Thymus (tissue), 11 donors: Measurements from ENCODE around the gene HMGN1. TPM values are rescaled to one million over a fixed set of nuclear protein-coding genes. Genes with fewer than 3 reads are reported as not detected.
A peak's percentile ranks its signal among the peaks of the same experiment; 100 is the strongest.
"Not testable (repeated sequence)": the region's sequence is repeated elsewhere in the genome, so short reads cannot be mapped to it uniquely, and the experiment has no call there.

Source experiments
- DNase-seq, 9 donors: peaks; one replicate each; pipeline ENCODE4 v3.0.0-alpha.2; 2013; ENCODE audit warnings: low spot score in 9 of 9, low read depth in 6 of 9, missing footprints in 1 of 9
- H3K27ac ChIP-seq, 2 donors: one replicate each; pipeline ENCODE4 v1.5.1; 2013; ENCODE audit warnings: control low read depth in 1 of 2, low read depth in 1 of 2, low read length in 1 of 2, mild to moderate bottlenecking in 1 of 2, moderate library complexity in 1 of 2
- H3K27me3 ChIP-seq, 2 donors: one replicate each; pipeline ENCODE4 v1.5.1; 2013; ENCODE audit warnings: low read length in 1 of 2; ENCODE audit not compliant: control insufficient read depth in 2 of 2, insufficient read depth in 1 of 2
- H3K36me3 ChIP-seq, 2 donors: one replicate each; pipeline ENCODE4 v1.5.1; 2013; ENCODE audit warnings: low read length in 1 of 2, mild to moderate bottlenecking in 1 of 2, moderate library complexity in 1 of 2; ENCODE audit not compliant: control insufficient read depth in 2 of 2, insufficient read depth in 2 of 2
- H3K4me1 ChIP-seq, 2 donors: one replicate each; pipeline ENCODE4 v1.5.1; 2013; ENCODE audit warnings: low read length in 2 of 2; ENCODE audit not compliant: control insufficient read depth in 2 of 2, insufficient read depth in 2 of 2
- H3K4me3 ChIP-seq, 2 donors: one replicate each; pipeline ENCODE4 v1.5.1; 2013; ENCODE audit warnings: low read length in 2 of 2, control low read depth in 1 of 2, mild to moderate bottlenecking in 1 of 2
- H3K9me3 ChIP-seq, 2 donors: one replicate each; pipeline ENCODE4 v1.5.1; 2013; ENCODE audit warnings: low read length in 1 of 2, mild to moderate bottlenecking in 1 of 2; ENCODE audit not compliant: control insufficient read depth in 2 of 2, insufficient read depth in 1 of 2
- WGBS: extraction: QIAGEN DNeasy Blood & Tissue Kit; methylation state at CpG from one replicate; pipeline ENCODE4 v1.1.7; 2013; 5-methylcytosine and 5-hydroxymethylcytosine counted together
- polyA plus RNA-seq: library from polyadenylated mRNA; stranded (reverse); fragments of 200-250 nt; gene quantifications from one replicate; pipeline ENCODE4 v1.2.3, GENCODE V29; 2013
- total RNA-seq: library from RNA; stranded (reverse); fragments of 120-200 nt; gene quantifications from one replicate; pipeline ENCODE4 v1.2.4, GENCODE V29; 2013
- donor health status: healthy.

Gene HMGN1
- total and polyA plus RNA-seq, 2 donors, result 382 to 457 TPM

DNA sequence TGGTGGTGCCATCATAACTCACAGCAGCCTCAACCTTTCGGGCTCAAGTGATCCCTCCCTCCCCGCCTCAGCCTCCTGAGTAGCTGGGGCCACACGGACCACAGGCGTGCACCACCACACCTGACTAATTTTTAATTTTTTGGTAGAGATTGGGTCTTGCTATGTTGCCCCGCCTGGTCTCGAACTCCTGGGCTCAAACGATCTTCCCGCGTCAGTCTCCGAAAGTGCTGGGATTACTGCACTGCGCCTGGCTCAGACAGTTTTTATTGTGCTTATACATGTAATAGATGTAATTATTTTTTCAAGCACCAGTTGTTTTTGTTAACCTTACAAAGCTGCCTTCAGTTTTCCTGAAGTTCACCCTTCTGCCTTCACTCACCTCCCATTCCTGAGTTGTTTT, 38.0 kb upstream of the HMGN1 start:
- Histone ChIP-seq H3K36me3 (peaks cover 4 to 15% of the 10 kb centered on the region in 2 donors), H3K4me1 (peaks cover 7 to 22% of the 10 kb centered on the region in 2 donors), H3K4me3 (no peak overlapping the region), H3K27me3 (no peaks in the 10 kb centered on the region), H3K27ac (no peak overlapping the region), H3K9me3 (no peaks in the 10 kb centered on the region)
- no peak for DNase-seq
- 99% methylated on average over 11 of the region's 11 CpGs for WGBS

DNA sequence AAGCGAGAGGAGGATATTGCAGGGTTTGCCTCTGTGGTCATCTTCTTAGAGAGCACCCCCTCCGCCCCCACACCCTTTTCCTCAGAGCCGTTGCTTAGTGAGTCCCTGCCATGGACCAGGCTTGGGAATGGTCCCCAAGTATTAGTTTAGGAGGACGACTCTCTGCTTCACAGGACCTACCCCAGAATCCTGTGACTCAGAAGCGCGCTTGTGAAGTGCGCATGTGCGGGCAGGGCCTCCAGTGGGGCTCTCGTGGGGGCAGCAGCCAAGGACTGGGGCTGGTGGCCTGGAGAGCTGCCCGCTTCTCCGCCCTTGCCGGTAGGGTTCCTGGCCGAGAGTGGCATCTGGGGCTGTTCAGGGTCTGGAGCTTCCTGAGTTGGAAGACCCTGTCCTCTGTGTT, 37.3 kb upstream of the HMGN1 start:
- Histone ChIP-seq H3K4me3 (peak overlapping the region in 1 of 2 donors; percentile 30), H3K36me3 (peaks cover 0 to 9% of the 10 kb centered on the region in 2 donors), H3K9me3 (no peaks in the 10 kb centered on the region), H3K4me1 (peaks cover 7 to 24% of the 10 kb centered on the region in 2 donors), H3K27ac (peak overlapping the region in 1 of 2 donors; percentile 62), H3K27me3 (no peaks in the 10 kb centered on the region)
- DNase-seq, result no peak
- 81% methylated on average over 13 of the region's 13 CpGs for WGBS

DNA sequence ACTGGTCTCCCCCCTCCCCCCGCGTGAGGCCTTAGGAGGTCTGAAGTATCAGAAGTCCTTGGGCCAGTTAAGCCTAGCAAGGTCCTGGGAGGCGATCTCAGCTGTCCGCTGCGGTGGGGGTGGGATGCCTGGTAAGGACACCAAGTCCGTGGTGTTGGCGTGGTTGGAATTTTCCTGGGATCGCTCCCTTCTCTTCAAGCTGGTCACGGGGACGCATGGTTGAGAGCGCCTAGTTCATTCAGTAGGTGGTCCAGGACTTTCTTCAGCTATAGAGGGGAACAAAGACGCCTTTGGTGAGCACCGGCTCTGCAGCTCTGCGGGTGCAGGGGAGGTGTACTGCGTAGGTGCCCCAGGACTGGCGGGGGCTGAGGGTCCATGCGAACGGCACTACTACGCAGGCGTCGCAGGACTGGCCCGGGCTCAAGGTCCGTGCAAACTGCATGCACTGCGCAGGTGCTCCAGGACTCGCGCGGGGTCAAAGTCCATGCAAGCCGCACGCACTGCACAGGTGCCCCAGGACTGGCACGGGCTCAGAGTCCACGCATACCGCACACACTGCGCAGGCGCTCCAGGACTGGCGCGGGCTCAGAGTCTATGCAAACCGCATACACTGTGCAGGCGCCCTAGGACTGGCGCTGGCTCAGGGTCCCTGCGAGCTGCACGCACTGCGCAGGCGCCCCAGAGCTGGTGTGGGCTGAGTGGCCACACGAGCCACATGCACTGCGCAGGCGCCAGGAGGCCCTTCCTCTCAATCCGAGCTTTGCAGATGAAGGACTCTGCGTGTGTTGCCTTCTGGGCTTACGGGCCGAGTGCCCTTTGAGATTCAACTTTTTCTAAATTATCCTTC, 36.6 kb upstream of the HMGN1 start:
- Histone ChIP-seq H3K4me3 (peak overlapping the region; percentile 7 to 30), H3K36me3 (peaks cover 0 to 5% of the 10 kb centered on the region in 2 donors), H3K4me1 (peaks cover 11 to 28% of the 10 kb centered on the region in 2 donors), H3K27me3 (no peaks in the 10 kb centered on the region), H3K9me3 (no peaks in the 10 kb centered on the region), H3K27ac (peak overlapping the region in 1 of 2 donors; percentile 62)
- 76% methylated on average over 50 of the region's 50 CpGs for WGBS
- peak in 6 of 9 donors; percentile 24 to 80 (median 56) for DNase-seq

DNA sequence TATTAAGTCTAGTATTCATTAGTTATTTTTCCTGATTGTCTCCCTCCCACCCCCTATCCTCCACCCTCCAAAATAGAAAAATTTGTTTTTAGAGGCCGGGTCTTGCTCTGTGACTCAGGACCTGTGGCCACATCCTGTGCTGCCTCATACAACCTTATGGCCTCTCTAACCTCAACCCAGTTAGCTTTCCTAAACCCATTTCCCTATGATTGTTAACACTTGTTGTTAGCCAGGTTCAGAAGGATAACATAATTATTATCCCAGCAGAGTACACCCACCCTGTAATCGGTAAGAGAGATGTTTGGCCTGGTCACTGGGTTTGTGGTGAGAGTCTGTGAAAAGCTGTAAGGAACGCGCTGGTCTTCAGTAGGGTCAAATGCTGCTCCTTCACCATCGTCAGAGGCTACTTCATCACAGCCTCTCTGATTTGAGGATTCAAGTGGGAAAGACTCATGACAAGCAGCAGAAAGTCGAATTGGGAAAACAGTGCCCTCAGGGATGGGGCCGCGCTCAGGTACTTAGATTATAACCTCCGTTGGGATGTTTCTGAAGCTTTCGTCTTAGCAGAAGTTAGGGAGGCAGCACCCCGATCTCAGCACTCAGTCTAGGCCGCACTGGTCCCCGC, 35.9 kb upstream of the HMGN1 start:
- no peak overlapping the region for H3K27ac ChIP-seq
- WGBS, result 94% methylated on average over 13 of the region's 13 CpGs
- H3K4me1 ChIP-seq, result peaks cover 11 to 28% of the 10 kb centered on the region in 2 donors

DNA sequence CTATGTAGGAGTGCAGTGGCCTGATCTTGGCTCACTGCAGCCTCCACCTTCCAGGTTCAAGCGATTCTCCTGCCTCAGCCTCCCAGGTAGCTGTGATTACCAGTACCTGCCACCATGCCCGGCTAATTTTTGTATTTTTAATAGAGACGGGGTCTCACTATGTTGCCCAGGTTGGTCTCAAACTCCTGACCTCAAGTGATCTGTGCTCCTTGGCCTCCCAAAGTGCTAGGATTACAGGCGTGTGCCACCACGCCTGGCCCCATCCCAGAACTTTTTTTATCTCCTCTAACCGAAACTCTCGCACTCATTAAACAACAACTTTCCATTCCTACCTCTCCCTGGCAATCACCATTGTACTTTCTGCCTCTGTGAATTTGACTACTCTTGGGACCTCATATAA, 33.2 kb upstream of the HMGN1 start:
- peaks cover 4 to 17% of the 10 kb centered on the region in 2 donors for H3K4me1 ChIP-seq
- WGBS, result 98% methylated on average over 7 of the region's 7 CpGs
- DNase-seq, H3K27me3 ChIP-seq, H3K9me3 ChIP-seq, H3K4me3 ChIP-seq, H3K27ac ChIP-seq, H3K36me3 ChIP-seq: not testable (repeated sequence)

More for the DNA sequence above, 35.9 kb upstream of the HMGN1 start:
- Histone ChIP-seq H3K27me3 (no peaks in the 10 kb centered on the region), H3K9me3 (no peaks in the 10 kb centered on the region), H3K4me3 (no peak overlapping the region), H3K36me3 (peaks cover 0 to 3% of the 10 kb centered on the region in 2 donors)
- DNase-seq, result no peak

DNA sequence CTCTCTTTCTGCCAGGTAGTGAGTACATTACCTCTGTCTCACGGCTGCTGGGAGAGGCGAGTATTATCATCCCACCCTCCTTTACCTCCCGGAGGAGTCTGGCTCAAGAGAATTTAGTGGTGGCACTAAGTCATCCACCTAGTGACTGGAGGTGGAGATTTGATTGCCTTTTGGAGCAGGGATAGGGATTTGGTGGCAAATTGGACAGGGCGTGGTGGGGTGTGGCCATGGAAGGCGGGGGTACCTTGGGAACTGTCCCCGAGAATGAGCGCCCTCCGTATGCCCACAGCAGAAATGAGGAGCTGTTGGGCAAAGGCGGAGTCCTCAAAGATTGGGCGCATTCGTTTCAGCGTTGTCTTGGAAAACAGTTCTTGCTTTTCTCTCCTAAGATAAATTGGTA, 32.1 kb upstream of the HMGN1 start:
- Histone ChIP-seq H3K27ac (peak overlapping the region in 1 of 2 donors; percentile 40), H3K4me1 (peaks cover 4 to 7% of the 10 kb centered on the region in 2 donors), H3K36me3 (peaks cover 0 to 3% of the 10 kb centered on the region in 2 donors), H3K4me3 (peak overlapping the region; percentile 80 to 91), H3K27me3 (no peaks in the 10 kb centered on the region), H3K9me3 (no peaks in the 10 kb centered on the region)
- no peak for DNase-seq
- WGBS, result 44% methylated on average over 12 of the region's 12 CpGs

DNA sequence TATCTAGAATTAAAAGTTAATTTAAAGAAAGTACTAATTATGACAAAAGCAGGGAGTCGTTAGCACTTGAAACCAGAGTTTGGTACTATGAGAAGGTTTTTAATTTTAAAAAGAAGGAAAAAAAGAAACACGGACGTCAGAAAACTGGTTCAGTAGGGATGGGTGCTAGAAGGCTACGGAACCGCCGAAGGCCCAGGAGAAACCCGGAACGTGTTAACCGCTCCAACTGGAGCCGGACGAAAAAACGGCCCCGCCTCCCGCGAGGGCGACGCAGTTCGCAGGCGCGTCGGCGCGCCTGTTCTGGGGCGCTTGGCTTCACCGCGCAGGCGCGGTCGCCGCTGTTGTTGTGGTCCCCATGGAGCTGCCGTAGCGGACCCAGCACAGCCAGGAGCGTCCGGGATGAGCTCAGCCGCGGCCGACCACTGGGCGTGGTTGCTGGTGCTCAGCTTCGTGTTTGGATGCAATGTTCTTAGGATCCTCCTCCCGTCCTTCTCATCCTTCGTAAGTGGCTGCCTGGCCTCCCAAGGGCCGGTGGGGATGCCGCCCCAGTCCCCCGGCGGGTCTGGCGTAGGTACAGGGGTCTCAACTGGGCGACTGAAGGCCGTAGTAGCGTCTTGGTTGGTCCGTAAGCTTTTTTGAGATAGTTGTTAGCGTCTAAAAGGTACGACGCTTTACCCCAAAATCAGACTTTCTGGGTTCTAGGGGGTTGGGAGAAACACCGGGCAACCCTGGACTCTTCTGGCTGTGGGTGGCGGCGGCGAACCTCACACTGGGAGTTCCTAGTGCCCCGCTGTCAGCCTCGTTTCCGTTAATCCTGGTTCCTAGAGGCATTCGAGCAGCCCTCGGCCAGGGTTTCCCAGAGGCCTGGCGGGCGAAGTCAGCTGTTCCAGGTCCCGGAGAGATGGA, 31.4 kb upstream of the HMGN1 start:
- no peaks in the 10 kb centered on the region for H3K27me3 ChIP-seq
- no peaks in the 10 kb centered on the region for H3K9me3 ChIP-seq
- under 1% methylated on average over 65 of the region's 65 CpGs for WGBS
- H3K36me3 ChIP-seq, result no peaks in the 10 kb centered on the region
- peak overlapping the region; percentile 64 to 75 for H3K27ac ChIP-seq
- peaks cover 4 to 6% of the 10 kb centered on the region in 2 donors for H3K4me1 ChIP-seq
- peak overlapping the region; percentile 80 to 91 for H3K4me3 ChIP-seq
- DNase-seq, result peak; percentile 45 to 90 (median 77)

DNA sequence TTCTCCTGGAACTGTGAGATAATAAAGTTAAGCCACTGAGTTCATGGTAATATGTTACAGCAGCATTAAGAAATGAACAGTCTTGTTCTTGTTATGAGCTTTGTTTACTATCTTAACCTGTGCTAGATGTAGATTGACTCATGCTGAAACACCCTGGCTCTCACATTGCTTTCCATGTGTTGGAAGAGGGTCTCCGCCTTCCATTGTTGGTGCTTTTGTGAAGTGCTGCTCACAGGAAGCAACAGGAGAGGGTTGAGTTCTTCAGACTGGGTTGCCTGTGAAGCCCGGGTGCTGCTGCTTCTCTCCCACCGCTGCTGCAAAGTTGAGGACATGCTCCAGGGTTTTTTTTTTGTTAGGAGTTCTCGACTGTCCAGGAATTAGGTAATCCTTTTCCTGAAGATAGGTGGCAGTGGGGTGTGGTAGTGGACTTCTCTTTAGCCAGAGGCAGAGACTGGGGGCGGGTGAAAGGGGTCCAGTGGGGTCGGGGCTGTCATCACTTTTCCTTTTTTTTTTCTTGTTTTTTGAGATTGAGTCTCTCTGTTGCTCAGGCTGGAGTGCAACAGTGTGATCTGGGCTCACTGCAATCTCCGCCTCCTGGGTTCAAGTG, 28.7 kb upstream of the HMGN1 start:
- no peak overlapping the region for H3K4me3 ChIP-seq
- peaks cover 4 to 6% of the 10 kb centered on the region in 2 donors for H3K4me1 ChIP-seq
- H3K27ac ChIP-seq, result no peak overlapping the region
- 93% methylated on average over 7 of the region's 7 CpGs for WGBS
- H3K9me3 ChIP-seq, result no peaks in the 10 kb centered on the region
- H3K36me3 ChIP-seq, result no peaks in the 10 kb centered on the region
- DNase-seq, result no peak
- H3K27me3 ChIP-seq, result no peaks in the 10 kb centered on the region
